ENCODE results near the gene ELOVL6. TPM values are rescaled to one million over a fixed set of nuclear protein-coding genes. Genes with fewer than 3 reads are reported as not detected.

ELOVL6 gene
- total RNA-seq, 1 donor from 2014 or later = 4.7 TPM

- ATAC-seq (peak; percentile 41), DNase-seq (no peak)
- no peak overlapping the region for H3K4me3 ChIP-seq
- H3K27ac ChIP-seq = no peak overlapping the region
- H3K36me3 ChIP-seq = no peaks in the 10 kb centered on the region
- no peaks in the 10 kb centered on the region for H3K27me3 ChIP-seq
- H3K4me1 ChIP-seq = no peaks in the 10 kb centered on the region
- intact Hi-C loops (cut with DNase I) = no loop called here
- no peaks in the 10 kb centered on the region for H3K9me3 ChIP-seq
- no peak for TF ChIP-seq CTCF (IDR thresholded peaks at IDR 0.05)
Observed at GRCh38 chr4:110128472-110128919, 69.9 kb downstream of the ELOVL6 start.

GRCh38 chr4:110128029-110128428 lies 70.4 kb downstream of the ELOVL6 start:
- H3K36me3 ChIP-seq = no peaks in the 10 kb centered on the region
- TF ChIP-seq CTCF (IDR thresholded peaks at IDR 0.05) = no peak
- ATAC-seq (peak; percentile 65), DNase-seq (no peak)
- no peak overlapping the region for H3K27ac ChIP-seq
- H3K4me1 ChIP-seq = no peaks in the 10 kb centered on the region
- H3K4me3 ChIP-seq = no peak overlapping the region
- intact Hi-C loops (cut with DNase I) = no loop called here
- no peaks in the 10 kb centered on the region for H3K9me3 ChIP-seq
- no peaks in the 10 kb centered on the region for H3K27me3 ChIP-seq

GRCh38 chr4:110124711-110125110 lies 73.7 kb downstream of the ELOVL6 start:
- H3K4me3 ChIP-seq = no peak overlapping the region
- H3K9me3 ChIP-seq = no peaks in the 10 kb centered on the region
- no peaks in the 10 kb centered on the region for H3K4me1 ChIP-seq
- DNase-seq (no peak), ATAC-seq (no peak)
- intact Hi-C loops (cut with DNase I) = no loop called here
- H3K27ac ChIP-seq = no peak overlapping the region
- no peak for TF ChIP-seq CTCF (IDR thresholded peaks at IDR 0.05)
- H3K36me3 ChIP-seq = no peaks in the 10 kb centered on the region
- H3K27me3 ChIP-seq = no peaks in the 10 kb centered on the region

GRCh38 chr4:110122201-110122600 lies 76.2 kb downstream of the ELOVL6 start:
- no peaks in the 10 kb centered on the region for H3K9me3 ChIP-seq
- no peak overlapping the region for H3K4me3 ChIP-seq
- H3K27ac ChIP-seq = no peak overlapping the region
- H3K27me3 ChIP-seq = no peaks in the 10 kb centered on the region
- intact Hi-C loops (cut with DNase I) = no loop called here
- ATAC-seq = no peak
- no peak for TF ChIP-seq CTCF (IDR thresholded peaks at IDR 0.05)
- H3K4me1 ChIP-seq = no peaks in the 10 kb centered on the region
- no peaks in the 10 kb centered on the region for H3K36me3 ChIP-seq
- DNase-seq = no peak

GRCh38 chr4:110120506-110120905 lies 77.9 kb downstream of the ELOVL6 start:
- TF ChIP-seq CTCF (IDR thresholded peaks at IDR 0.05) = no peak
- Histone ChIP-seq H3K27ac (no peak overlapping the region), H3K27me3 (no peaks in the 10 kb centered on the region), H3K4me1 (no peaks in the 10 kb centered on the region), H3K9me3 (no peaks in the 10 kb centered on the region), H3K36me3 (no peaks in the 10 kb centered on the region), H3K4me3 (no peak overlapping the region)
- no peak for ATAC-seq
- intact Hi-C loops (cut with DNase I) = no loop called here
- DNase-seq = no peak

- ATAC-seq = no peak
- intact Hi-C loops (cut with DNase I) = no loop called here
- no peak for TF ChIP-seq CTCF (IDR thresholded peaks at IDR 0.05)
Observed at GRCh38 chr4:110119880-110120279, 78.5 kb downstream of the ELOVL6 start.

More at GRCh38 chr4:110119880-110120279, 78.5 kb downstream of the ELOVL6 start:
- H3K27me3 ChIP-seq = no peaks in the 10 kb centered on the region
- DNase-seq = no peak
- H3K9me3 ChIP-seq = no peaks in the 10 kb centered on the region
- no peaks in the 10 kb centered on the region for H3K4me1 ChIP-seq
- no peak overlapping the region for H3K27ac ChIP-seq
- H3K36me3 ChIP-seq = no peaks in the 10 kb centered on the region
- no peak overlapping the region for H3K4me3 ChIP-seq

Measured in upper lobe of right lung (tissue), 1 donor.